DOHH2 (cell line): ENCODE data around the gene ANKDD1A.

Experiments
- H3F3A ChIP-seq: fragments of 200-600 bp; sonication (generic), shearing (Covaris generic); 2 replicates; pipeline ENCODE4 v1.6.0; 2016; ENCODE audit warnings: antibody characterized with exemption, mild to moderate bottlenecking; ENCODE audit not compliant: control insufficient read depth, insufficient read depth
- H3K27ac ChIP-seq: fragments of 200-600 bp; sonication (generic); 2 replicates; pipeline ENCODE4 v1.5.1; 2014; ENCODE audit warnings: low read depth, mild to moderate bottlenecking, low read length, moderate library complexity
- H3K27me3 ChIP-seq: fragments of 200-600 bp; sonication (generic); 2 replicates; pipeline ENCODE4 v1.6.1; 2014; ENCODE audit warnings: mild to moderate bottlenecking, low read length, mixed read lengths; ENCODE audit not compliant: control insufficient read depth
- H3K36me3 ChIP-seq: fragments of 200-600 bp; sonication (generic); 2 replicates; pipeline ENCODE4 v1.6.1; 2014; ENCODE audit warnings: mild to moderate bottlenecking, low read length, moderate library complexity, mixed read lengths; ENCODE audit not compliant: control insufficient read depth
- H3K4me1 ChIP-seq: fragments of 200-600 bp; sonication (generic); 2 replicates; pipeline ENCODE4 v1.6.1; 2014; ENCODE audit warnings: mild to moderate bottlenecking, low read length, mixed read lengths; ENCODE audit not compliant: control insufficient read depth
- H3K4me2 ChIP-seq: fragments of 200-600 bp; sonication (generic); 2 replicates; pipeline ENCODE4 v1.6.0; 2014; ENCODE audit warnings: mild to moderate bottlenecking, low read length, moderate library complexity
- H3K4me3 ChIP-seq: fragments of 200-600 bp; sonication (generic); 2 replicates; pipeline ENCODE4 v1.5.1; 2014; ENCODE audit warnings: mild to moderate bottlenecking, low read length, mixed read lengths
- H3K79me2 ChIP-seq: fragments of 200-600 bp; sonication (generic); 2 replicates; pipeline ENCODE4 v1.6.1; 2014; ENCODE audit warnings: mild to moderate bottlenecking, low read length, mixed read lengths; ENCODE audit not compliant: control insufficient read depth
- H3K9me2 ChIP-seq: fragments of 200-600 bp; sonication (generic); replicated peaks from 2 replicates; pipeline ENCODE4 v1.6.1; 2014; ENCODE audit warnings: mild to moderate bottlenecking, low read length, mixed read lengths; ENCODE audit not compliant: control insufficient read depth
- H3K9me3 ChIP-seq: fragments of 200-600 bp; sonication (generic); 2 replicates; pipeline ENCODE4 v1.6.1; 2014; ENCODE audit warnings: antibody characterized with exemption, low read length, mixed read lengths; ENCODE audit not compliant: control insufficient read depth, insufficient read depth
- H4K20me1 ChIP-seq: fragments of 200-600 bp; sonication (generic); 2 replicates; pipeline ENCODE4 v1.6.0; 2014; ENCODE audit warnings: low read depth, mild to moderate bottlenecking, antibody characterized with exemption, low read length, moderate library complexity; ENCODE audit not compliant: control insufficient read depth, insufficient read depth
- EZH2phosphoT487 ChIP-seq: fragments of 200-600 bp; sonication (generic); IDR thresholded peaks from 2 replicates; pipeline ENCODE4 v1.6.1; 2017; ENCODE audit warnings: borderline replicate concordance, mild to moderate bottlenecking, antibody characterized with exemption, low read length, moderate library complexity, mixed read lengths
- TF ChIP-seq, protein P1 (sequence below): fragments of 200-600 bp; sonication (generic); IDR thresholded peaks from one replicate; pipeline ENCODE4 v1.5.1; 2014; ENCODE audit warnings: antibody characterized with exemption, mild to moderate bottlenecking, low read depth, low read length; ENCODE audit not compliant: poor library complexity, severe bottlenecking

Gene ANKDD1A

DNA sequence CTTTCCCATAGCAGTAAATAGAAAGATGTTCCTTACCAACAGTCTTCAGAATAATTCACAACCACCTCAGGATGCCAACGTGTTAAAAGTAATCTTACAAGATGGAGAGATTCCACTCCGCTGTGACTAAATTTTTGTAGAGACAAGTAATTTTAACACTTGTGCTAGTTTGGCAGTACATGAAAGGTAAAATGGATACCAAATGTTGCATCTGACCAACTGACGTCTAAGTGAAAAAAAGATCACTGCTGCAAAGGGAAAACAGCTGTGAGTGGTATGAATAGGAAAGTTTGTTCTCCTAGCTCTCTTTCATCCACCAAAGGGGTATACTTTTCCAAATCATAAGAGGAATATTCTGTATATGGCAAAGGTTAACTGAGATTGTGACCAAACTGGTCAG lies 75.4 kb downstream of the ANKDD1A start:
- no peak for TF ChIP-seq EZH2phosphoT487
- TF ChIP-seq, protein P1, sequence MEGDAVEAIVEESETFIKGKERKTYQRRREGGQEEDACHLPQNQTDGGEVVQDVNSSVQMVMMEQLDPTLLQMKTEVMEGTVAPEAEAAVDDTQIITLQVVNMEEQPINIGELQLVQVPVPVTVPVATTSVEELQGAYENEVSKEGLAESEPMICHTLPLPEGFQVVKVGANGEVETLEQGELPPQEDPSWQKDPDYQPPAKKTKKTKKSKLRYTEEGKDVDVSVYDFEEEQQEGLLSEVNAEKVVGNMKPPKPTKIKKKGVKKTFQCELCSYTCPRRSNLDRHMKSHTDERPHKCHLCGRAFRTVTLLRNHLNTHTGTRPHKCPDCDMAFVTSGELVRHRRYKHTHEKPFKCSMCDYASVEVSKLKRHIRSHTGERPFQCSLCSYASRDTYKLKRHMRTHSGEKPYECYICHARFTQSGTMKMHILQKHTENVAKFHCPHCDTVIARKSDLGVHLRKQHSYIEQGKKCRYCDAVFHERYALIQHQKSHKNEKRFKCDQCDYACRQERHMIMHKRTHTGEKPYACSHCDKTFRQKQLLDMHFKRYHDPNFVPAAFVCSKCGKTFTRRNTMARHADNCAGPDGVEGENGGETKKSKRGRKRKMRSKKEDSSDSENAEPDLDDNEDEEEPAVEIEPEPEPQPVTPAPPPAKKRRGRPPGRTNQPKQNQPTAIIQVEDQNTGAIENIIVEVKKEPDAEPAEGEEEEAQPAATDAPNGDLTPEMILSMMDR, result no peak
- no peaks in the 10 kb centered on the region for H4K20me1 ChIP-seq

DNA sequence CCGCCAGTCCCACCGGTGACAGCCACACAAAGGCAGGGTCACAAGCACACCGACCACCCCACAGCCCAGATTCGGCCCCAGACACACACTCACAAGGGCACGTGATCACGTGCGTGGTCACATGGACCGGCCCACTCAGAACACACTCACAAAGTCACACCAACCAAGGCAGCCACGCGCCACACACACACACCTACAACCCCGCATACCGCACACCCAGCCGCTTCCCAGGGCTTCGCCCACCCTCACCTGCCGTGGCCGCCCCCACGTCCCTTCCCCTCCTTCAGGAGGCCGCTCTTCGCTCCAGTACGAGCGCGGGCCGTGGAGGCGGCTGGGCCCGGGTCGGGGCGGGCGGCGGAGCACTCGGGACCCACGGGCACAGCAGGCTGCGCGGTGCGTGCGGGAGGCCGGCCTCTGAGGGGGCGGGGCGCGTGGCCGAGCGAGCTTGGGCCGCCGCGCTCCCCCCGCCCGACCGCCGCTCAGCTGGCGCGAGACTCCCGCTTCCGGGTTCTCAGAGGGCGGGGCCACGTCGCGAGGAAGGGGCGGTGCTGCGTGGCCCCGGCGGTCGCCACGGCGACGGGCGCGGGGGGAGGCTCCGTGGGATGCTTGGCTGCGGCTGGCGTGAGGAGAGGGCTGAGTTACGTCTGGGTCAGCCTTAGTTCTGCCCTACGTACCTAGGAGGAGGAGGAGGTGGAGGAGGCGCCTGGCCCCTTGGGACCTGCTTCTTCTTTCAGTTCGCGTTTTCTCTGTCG lies 77.9 kb downstream of the ANKDD1A start, which contains the start of gene SPG21:
Gene SPG21 (minus strand): TSS at position 499 of the 752 bp plus-strand sequence. CDS start 6,345 bp downstream, outside the sequence.
- peak within 1 kb of the TSS; percentile 35 for H3K27ac ChIP-seq
- peak within 1 kb of the TSS; percentile 87 for H3K4me2 ChIP-seq
- no peaks in the 10 kb centered on the region for H3K9me3 ChIP-seq
- H4K20me1 ChIP-seq, result no peaks in the 10 kb centered on the region
- TF ChIP-seq, protein P1, result no peak
- TF ChIP-seq EZH2phosphoT487, result no peak
- H3K4me3 ChIP-seq, result peak within 1 kb of the TSS; percentile 92
- peaks cover 6% of the 10 kb centered on the region for H3K36me3 ChIP-seq
- no peaks in the 10 kb centered on the region for H3K27me3 ChIP-seq
- peaks cover 38% of the 10 kb centered on the region for H3K4me1 ChIP-seq
- H3K79me2 ChIP-seq, result peaks cover 29% of the 10 kb centered on the region
- H3K9me2 ChIP-seq, result no peaks in the 10 kb centered on the region
- H3F3A ChIP-seq, result peaks cover 6% of the 10 kb centered on the region; the same call in 1 of the 2 replicates

More for the DNA sequence above, 75.4 kb downstream of the ANKDD1A start:
- Histone ChIP-seq H3K4me3 (no peak overlapping the region), H3K36me3 (peaks cover 12% of the 10 kb centered on the region), H3K79me2 (peaks cover 29% of the 10 kb centered on the region), H3F3A (peaks cover 5% of the 10 kb centered on the region; the same call in 1 of the 2 replicates), H3K4me1 (peaks cover 44% of the 10 kb centered on the region), H3K4me2 (peak overlapping the region; percentile 10; the same call in 1 of the 2 replicates), H3K27me3 (no peaks in the 10 kb centered on the region), H3K9me2 (no peaks in the 10 kb centered on the region), H3K27ac (no peak overlapping the region), H3K9me3 (no peaks in the 10 kb centered on the region)

DNA sequence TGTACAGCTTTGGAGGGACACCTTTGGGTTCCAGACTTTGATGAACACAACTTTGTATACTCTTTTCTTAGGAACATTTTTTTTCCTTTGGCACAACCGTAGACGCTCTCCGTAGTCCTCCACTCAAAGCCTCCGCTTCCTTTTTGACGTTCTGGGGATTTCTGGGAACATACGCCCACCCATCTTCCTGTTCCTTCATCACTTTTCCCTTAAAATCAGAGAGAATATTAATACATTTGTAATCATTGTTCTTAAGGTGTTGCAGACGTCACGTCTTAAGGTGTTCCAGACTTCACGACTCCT lies 78.4 kb downstream of the ANKDD1A start:
- Histone ChIP-seq H3F3A (peaks cover 7% of the 10 kb centered on the region; the same call in 1 of the 2 replicates), H3K9me3 (no peaks in the 10 kb centered on the region), H3K9me2 (no peaks in the 10 kb centered on the region), H3K4me1 (peaks cover 33% of the 10 kb centered on the region), H3K79me2 (peaks cover 26% of the 10 kb centered on the region), H3K4me2 (peak overlapping the region; percentile 87), H3K36me3 (peaks cover 6% of the 10 kb centered on the region), H3K27me3 (no peaks in the 10 kb centered on the region), H3K4me3 (peak overlapping the region; percentile 92), H4K20me1 (no peaks in the 10 kb centered on the region), H3K27ac (peak overlapping the region; percentile 35)
- TF ChIP-seq EZH2phosphoT487, result no peak
- TF ChIP-seq, protein P1, result no peak
